HG03439 (cell line): Measurements from ENCODE around the gene ARID1B.

Source experiments
- ATAC-seq: cut with Tn5 transposase; IDR thresholded peaks from one replicate; pipeline ENCODE4 v1.9.1; 2021; ENCODE audit warnings: mild to moderate bottlenecking, moderate library complexity; ENCODE audit not compliant: unreplicated experiment

ARID1B gene

GRCh38 chr6:157065366-157065765 lies 288.2 kb downstream of the ARID1B start:
- ATAC-seq: no peak

DNA sequence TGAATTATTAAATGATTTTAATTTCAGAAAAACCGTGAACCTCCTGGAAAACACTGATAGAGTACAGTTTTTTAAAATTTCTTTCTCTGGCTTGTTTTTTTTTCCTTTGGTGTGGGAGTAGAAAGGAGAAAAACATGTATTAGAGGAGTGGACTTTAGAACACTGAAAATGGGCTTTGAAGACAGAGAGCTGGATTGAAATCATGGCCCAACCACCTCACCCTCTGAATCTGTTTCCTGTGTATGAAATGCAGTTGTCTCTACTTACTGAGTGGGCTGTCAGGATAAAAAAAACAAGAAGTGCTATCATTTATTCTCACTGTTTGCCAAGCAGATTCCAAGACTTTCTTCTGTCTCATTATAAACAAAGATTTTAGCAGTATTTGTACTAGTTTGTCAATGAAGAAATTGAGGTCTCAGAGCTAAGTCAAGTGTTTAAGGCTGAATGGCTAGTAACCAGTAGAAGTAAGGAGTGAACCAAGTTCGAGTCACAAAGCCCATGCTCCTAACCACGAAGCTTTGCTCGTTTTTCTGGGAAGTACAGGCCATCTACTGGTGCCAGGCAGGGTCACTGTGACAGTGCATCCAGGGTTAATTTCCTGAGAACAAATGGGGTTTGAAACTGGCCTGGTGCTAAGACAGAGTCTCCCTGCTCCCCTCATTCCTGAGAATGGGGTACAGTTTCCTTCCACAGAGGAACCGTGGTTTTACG lies 289.8 kb downstream of the ARID1B start:
- ATAC-seq: no peak

DNA sequence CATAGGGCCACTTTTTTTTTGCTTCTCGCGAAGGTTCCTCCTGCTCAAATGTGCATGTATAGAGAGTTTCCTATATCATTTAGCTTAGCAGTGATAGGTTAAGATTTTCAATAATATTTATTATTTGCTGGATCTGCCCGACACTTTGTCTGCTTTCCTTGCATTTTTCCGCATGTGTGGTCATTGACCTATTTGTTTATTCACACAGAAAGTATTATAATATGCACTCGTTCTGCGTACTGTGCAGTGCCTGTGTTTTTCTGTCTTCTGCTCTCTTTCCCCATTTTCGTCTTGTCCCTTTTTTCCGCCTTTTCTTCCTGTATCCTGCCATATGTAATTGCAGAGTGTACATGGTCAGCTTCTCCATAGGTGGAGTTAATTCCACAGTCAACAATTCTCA lies 290.3 kb downstream of the ARID1B start:
- no peak for ATAC-seq

GRCh38 chr6:157068691-157069324 lies 291.6 kb downstream of the ARID1B start:
- peak; percentile 98 for ATAC-seq

GRCh38 chr6:157069585-157069984 lies 292.4 kb downstream of the ARID1B start:
- no peak for ATAC-seq

DNA sequence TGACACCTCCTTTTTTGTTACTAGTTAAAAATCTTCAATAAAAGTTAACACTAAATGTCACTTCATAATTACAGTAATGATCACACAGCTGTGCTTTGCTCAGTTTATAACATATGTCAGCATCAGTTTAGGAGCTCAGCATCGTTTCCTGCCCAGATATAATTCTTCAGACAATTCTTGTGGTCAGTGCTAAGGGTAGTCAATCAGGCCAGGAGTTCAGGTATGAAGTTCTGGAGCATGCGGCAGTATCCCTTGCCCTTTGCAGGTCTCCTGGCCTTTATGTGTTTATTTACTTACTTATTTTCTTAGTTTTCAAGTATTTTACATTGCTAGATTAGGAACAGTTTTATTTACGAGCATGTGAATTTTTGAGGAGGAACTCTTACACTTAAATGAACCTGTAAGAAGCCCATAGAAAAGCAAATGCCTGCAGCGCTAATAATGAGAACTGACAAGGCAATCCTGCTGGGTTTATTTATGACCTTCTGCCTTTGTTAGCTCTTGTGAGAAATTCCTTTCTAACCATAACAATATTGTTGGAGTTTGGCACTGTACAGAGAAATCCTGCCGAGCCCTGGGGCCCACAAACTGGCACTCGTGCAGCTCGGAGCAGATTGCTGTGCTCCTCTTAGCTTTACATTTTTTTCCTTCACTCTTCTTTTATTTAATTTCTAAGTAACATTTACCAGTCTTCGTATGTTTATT lies 293.4 kb downstream of the ARID1B start:
- no peak for ATAC-seq

DNA sequence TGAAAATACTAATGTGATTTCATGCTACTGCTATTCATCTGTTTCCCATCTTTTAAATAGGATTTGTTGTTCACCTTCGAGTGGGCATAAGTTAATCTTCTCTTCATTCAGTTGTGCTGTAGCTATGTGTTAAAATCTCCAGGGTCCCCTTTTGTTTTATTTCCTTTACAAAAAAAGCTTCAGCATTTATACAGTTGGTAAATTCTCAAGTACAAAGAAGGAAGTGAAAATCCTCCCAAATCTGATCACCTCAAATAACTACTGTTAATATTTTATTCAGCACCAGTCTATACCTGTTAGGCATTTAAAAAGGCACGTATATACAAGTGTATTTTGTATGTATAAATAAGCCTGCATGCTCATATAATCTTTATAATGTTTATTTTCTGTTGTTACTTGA lies 294.9 kb downstream of the ARID1B start:
- ATAC-seq: no peak

DNA sequence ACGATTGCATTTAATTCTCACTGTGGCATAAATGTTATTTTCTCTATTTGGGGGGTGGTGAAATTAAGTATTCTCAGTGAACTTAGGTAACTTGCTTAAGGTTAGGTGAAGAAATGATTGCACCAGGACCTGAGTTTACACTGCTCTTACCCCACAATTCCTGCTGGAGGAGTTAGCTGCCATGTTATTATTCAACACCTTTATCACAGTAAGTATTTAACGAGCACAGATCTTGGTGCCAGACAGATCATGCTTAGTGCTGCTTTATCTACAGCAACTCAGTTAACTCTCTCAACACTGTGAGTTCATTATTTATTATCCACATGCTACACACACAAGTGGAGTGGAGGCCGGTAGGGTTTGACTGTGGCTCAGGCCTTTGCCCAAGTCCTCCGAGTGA lies 296.4 kb downstream of the ARID1B start:
- no peak for ATAC-seq

DNA sequence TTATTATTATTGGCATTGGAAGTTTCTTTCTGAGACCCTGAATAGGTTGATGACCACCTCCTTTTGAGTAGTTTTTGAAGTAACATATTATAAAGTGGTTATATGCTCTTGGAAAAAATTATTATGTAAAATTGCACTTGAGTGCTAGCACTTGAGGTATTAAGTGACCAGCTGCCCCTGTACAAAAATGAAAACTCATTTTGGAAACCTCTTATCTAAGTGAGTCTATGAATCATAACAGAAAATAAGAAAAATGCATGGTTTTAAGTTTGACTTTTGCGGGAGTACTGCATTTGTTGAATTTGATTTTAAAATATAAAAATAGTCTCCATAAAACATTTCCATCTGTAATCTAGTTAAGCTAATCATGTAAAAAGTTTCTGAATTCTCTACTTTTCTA lies 297.8 kb downstream of the ARID1B start:
- no peak for ATAC-seq

GRCh38 chr6:157075549-157076450 lies 298.6 kb downstream of the ARID1B start:
- peak; percentile 83 for ATAC-seq

DNA sequence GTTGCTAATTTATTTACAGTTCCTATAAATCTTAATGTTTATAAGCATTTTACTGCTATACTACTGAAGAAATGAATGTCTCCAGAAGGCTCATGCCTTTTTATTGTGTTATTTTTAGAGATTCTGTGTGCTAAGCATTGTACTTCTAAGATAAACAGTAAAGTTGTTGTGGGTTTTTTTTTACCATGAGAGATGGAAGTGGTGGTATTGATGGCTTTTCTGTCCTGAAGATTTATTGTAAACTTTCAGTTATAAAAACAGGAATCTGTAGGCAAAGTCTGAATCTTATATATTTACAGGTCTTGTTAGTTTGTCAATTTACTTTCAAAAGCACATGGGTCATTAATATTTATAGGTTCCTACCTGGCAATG lies 299.3 kb downstream of the ARID1B start:
- no peak for ATAC-seq

- ATAC-seq: no peak
Measured at GRCh38 chr6:157077251-157077650, 300.1 kb downstream of the ARID1B start.

- ATAC-seq: no peak
Measured at GRCh38 chr6:157078326-157078725, 301.1 kb downstream of the ARID1B start.

DNA sequence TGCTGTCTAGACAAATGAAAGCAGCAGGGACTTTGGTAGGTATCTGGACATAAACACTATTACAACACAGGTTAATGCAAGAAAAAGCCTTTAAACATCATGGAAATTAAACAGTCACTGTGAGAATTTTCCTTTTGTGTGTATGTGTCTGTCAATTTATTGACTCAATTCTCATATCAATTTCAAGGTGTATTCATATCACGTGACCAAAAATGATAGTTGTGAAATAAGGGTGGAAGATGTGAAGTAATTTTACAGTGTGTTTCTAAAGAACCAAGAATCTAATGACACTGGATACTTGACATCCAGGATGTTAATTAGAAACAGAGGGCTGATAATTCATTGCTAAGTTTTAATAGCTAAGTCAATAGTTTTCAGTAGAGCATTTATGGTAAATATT lies 302.1 kb downstream of the ARID1B start:
- ATAC-seq: no peak

DNA sequence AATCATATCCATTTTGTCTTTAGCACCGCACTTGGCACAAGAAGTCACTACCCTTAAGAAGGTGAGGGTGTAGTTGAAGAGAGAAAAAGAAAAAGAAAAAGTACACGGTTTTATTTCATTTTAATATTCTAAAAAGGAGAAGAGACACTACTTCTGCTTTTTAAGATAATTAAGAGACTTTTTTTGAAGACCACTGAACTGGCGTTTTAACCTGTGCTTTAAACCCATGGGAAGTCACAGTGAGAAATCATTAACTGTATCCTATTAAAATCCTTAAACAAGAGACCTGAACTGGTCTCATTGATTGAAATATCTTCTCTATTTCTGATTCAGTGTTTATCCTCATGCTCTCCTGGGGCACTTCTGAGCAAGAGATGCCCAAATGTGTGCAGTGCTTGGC lies 302.6 kb downstream of the ARID1B start:
- no peak for ATAC-seq

DNA sequence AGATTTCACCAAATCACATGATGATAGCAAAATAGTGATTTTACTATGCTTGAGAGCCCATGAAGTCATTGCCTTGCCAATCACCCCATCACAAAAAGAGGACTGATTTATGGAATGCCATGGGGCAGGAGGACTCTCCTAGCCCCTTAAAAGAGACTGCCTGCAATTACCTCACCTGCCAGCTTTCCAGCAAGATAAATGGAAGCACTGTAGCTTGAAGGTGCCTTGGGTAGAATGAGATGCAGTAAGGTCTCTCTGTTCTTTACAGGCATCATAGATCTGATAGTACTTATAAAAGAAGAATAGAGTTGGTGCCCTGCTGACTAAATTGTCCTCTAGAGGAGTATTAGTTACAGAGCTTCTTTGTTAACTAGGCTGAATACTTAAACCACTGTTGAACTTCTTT lies 303.8 kb downstream of the ARID1B start:
- no peak for ATAC-seq

DNA sequence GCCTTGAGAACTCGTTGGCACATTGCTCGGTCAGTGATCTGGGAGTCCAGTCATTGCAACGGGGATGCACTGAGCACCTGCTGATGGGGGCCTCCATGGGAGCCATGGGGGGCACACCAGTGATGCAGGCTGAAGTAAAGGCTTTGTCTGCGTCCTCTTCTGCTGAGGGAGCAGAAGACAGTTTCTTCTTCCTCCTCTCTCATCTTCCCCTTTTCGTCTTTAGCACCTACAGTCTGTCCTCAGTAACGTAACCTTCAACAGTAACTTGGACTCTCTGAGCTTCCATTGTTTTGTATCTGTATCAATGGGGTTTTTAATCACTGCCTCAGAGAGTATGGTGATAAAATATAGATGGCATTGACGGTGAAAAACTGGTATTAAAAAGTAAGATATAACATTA lies 306.2 kb downstream of the ARID1B start:
- no peak for ATAC-seq

DNA sequence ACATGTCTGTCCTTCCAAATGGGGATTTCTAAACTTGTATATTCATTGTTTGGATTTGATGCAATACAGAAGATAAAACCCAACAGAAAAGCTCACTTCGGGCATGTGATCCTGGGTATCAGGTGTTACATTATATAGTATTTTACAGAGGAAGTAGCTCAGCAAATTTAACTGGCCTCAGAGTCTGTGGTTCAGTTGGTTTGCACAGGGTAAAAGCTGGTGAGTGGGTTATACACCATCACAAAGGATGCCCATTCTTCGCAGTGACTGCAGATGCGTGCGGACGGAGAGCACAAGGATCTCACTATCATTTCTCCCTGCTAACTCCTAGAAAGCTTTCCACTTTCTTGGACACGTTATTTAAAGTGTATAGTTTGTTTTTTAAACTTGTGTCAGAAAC lies 309.5 kb downstream of the ARID1B start:
- ATAC-seq: no peak

- no peak for ATAC-seq
Measured at GRCh38 chr6:157087974-157088373, 310.8 kb downstream of the ARID1B start.

DNA sequence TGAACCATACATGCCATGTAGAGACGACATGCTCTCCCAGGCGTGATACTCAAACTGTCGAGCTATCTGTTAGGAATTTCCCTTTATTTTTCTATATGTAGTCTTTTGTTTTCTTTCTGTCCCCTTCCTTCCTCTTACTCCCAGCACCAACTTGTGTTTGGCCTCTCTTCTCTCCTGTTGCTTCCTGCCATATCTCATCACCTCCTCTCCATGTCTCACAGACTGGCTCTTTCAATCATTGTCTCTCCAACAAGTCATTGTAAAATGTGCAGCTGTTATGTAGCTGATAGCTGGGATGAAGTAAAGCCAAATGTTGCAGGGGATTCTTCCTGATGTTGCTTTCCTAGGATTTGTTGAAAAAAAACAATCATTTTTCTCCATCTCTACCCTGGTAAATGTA lies 311.7 kb downstream of the ARID1B start:
- no peak for ATAC-seq

DNA sequence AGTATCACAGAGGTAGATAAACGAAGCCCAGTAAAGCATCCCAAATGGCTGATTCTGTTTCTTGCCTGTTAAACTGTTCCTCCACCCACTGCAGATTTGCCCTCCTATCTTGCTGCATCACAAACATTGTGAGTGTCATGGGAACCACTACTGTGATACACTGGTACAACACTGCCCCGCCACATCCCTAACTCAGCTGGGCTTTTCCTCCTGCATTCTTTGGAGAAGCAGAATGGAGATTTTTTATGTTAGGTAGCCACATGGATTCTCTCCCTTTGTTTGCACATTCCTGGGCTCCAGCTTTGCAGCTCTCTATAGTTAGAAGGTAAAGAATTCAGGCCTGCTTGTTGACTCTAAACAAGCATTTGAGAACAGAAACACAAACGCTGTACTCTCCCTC lies 312.1 kb downstream of the ARID1B start:
- ATAC-seq: no peak
